BE2C (cell line): Measurements from ENCODE around the gene DRD1.

Source experiments
- DNase-seq: peaks from one replicate; pipeline ENCODE4 v3.0.0-alpha.2; 2020
- H3K27me3 ChIP-seq: fragments of 250-450 bp; sonication (Bioruptor Pico); 2 replicates; pipeline ENCODE4 v1.5.1; 2020; ENCODE audit warnings: mild to moderate bottlenecking
- H3K36me3 ChIP-seq: fragments of 250-450 bp; sonication (Bioruptor Pico); 2 replicates; pipeline ENCODE4 v1.5.1; 2020; ENCODE audit warnings: mild to moderate bottlenecking
- H3K4me1 ChIP-seq: fragments of 250-450 bp; sonication (Bioruptor Pico); 2 replicates; pipeline ENCODE4 v1.5.1; 2020
- H3K4me3 ChIP-seq: 2 replicates; pipeline ENCODE4 v1.5.1; 2011; ENCODE audit warnings: low read depth, low read length
- H3K9me3 ChIP-seq: fragments of 250-450 bp; sonication (Bioruptor Pico); 2 replicates; pipeline ENCODE4 v1.5.1; 2020
- CTCF ChIP-seq: IDR thresholded peaks from 2 replicates; pipeline ENCODE4 v1.5.1; 2012; ENCODE audit warnings: mild to moderate bottlenecking, low read depth, low read length

Gene DRD1

GRCh38 chr5:175422058-175422457 lies 21.9 kb downstream of the DRD1 start:
- Histone ChIP-seq H3K4me3 (no peak overlapping the region), H3K4me1 (no peaks in the 10 kb centered on the region), H3K9me3 (no peaks in the 10 kb centered on the region), H3K27me3 (peaks cover 3% of the 10 kb centered on the region; the same call in 1 of the 2 replicates), H3K36me3 (no peaks in the 10 kb centered on the region)
- no peak for DNase-seq
- no peak for TF ChIP-seq CTCF

- TF ChIP-seq CTCF: no peak
- H3K9me3 ChIP-seq: no peaks in the 10 kb centered on the region
- H3K4me3 ChIP-seq: no peak overlapping the region
- H3K36me3 ChIP-seq: no peaks in the 10 kb centered on the region
- H3K27me3 ChIP-seq: no peaks in the 10 kb centered on the region; the same call in 1 of the 2 replicates
- no peak for DNase-seq
- no peaks in the 10 kb centered on the region for H3K4me1 ChIP-seq
Measured at GRCh38 chr5:175420383-175420782, 23.6 kb downstream of the DRD1 start.

GRCh38 chr5:175418251-175418650 lies 25.7 kb downstream of the DRD1 start:
- no peaks in the 10 kb centered on the region for H3K4me1 ChIP-seq
- H3K9me3 ChIP-seq: no peaks in the 10 kb centered on the region
- no peak for TF ChIP-seq CTCF
- DNase-seq: no peak
- no peaks in the 10 kb centered on the region; the same call in 1 of the 2 replicates for H3K27me3 ChIP-seq
- H3K36me3 ChIP-seq: no peaks in the 10 kb centered on the region
- no peak overlapping the region for H3K4me3 ChIP-seq

GRCh38 chr5:175417384-175417783 lies 26.6 kb downstream of the DRD1 start:
- TF ChIP-seq CTCF: no peak
- Histone ChIP-seq H3K4me1 (no peaks in the 10 kb centered on the region), H3K4me3 (no peak overlapping the region), H3K9me3 (no peaks in the 10 kb centered on the region), H3K36me3 (no peaks in the 10 kb centered on the region), H3K27me3 (no peaks in the 10 kb centered on the region)
- DNase-seq: no peak

- Histone ChIP-seq H3K4me1 (no peaks in the 10 kb centered on the region), H3K4me3 (no peak overlapping the region), H3K27me3 (no peaks in the 10 kb centered on the region), H3K9me3 (no peaks in the 10 kb centered on the region), H3K36me3 (no peaks in the 10 kb centered on the region)
- TF ChIP-seq CTCF: no peak
- no peak for DNase-seq
Measured at GRCh38 chr5:175415303-175415702, 28.7 kb downstream of the DRD1 start.

GRCh38 chr5:175410926-175411325 lies 33.1 kb downstream of the DRD1 start:
- Histone ChIP-seq H3K36me3 (no peaks in the 10 kb centered on the region), H3K4me1 (no peaks in the 10 kb centered on the region), H3K27me3 (no peaks in the 10 kb centered on the region), H3K9me3 (no peaks in the 10 kb centered on the region), H3K4me3 (no peak overlapping the region)
- no peak for TF ChIP-seq CTCF
- DNase-seq: no peak
